Measurements from ENCODE around the gene CENPB. TPM values are rescaled to one million over a fixed set of nuclear protein-coding genes. Genes with fewer than 3 reads are reported as not detected.

The CENPB gene
- total RNA-seq, 2 experiments from 2014 or later = 34.8 to 39.1 TPM

DNA sequence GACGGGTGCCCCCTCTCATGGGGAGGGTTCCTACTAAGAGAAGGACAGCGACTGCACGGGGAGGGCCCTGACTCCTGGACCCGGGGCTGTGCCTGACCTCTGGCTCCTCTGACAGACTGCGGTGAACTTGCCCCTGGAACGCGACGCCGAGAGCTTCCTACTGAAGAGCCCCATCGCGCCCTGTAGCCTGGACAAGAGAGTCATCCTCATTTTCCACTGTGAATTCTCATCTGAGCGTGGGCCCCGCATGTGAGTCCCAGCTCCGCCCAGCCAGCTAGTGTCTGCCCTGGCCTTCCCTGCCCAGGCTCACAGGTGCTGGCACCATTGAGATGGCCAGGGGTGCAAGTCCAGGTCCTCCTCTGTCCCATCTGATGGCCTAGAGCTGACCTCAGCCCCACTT is 16.7 kb upstream of the CENPB start:
- H4K20me1 ChIP-seq (ENCODE audit: insufficient read depth, low read length) = no peaks in the 10 kb centered on the region
- no peak for TF ChIP-seq EZH2phosphoT487 (IDR thresholded peaks at IDR 0.05; ENCODE audit: borderline replicate concordance, low read depth, low read length)
- TF ChIP-seq, protein P1, sequence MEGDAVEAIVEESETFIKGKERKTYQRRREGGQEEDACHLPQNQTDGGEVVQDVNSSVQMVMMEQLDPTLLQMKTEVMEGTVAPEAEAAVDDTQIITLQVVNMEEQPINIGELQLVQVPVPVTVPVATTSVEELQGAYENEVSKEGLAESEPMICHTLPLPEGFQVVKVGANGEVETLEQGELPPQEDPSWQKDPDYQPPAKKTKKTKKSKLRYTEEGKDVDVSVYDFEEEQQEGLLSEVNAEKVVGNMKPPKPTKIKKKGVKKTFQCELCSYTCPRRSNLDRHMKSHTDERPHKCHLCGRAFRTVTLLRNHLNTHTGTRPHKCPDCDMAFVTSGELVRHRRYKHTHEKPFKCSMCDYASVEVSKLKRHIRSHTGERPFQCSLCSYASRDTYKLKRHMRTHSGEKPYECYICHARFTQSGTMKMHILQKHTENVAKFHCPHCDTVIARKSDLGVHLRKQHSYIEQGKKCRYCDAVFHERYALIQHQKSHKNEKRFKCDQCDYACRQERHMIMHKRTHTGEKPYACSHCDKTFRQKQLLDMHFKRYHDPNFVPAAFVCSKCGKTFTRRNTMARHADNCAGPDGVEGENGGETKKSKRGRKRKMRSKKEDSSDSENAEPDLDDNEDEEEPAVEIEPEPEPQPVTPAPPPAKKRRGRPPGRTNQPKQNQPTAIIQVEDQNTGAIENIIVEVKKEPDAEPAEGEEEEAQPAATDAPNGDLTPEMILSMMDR (conservative IDR thresholded peaks at IDR 0.05; ENCODE audit: low read length) = no peak
- H3K9me3 ChIP-seq (ENCODE audit: low read length) = no peaks in the 10 kb centered on the region
- H3K36me3 ChIP-seq (ENCODE audit: insufficient read depth, low read length) = peaks cover 77% of the 10 kb centered on the region
- H3K27ac ChIP-seq (ENCODE audit: low read depth, low read length, poor library complexity, severe bottlenecking) = no peak overlapping the region
- no peak for DNase-seq (ENCODE audit: low spot score)
- no peak overlapping the region for H2AFZ ChIP-seq (ENCODE audit: low read length)
- no peaks in the 10 kb centered on the region for H3K9me2 ChIP-seq (ENCODE audit: insufficient read depth, low read length)
- CTCF ChIA-PET (ENCODE audit: unreplicated experiment) = no interaction called here
- peaks cover 34% of the 10 kb centered on the region for H3K4me1 ChIP-seq (ENCODE audit: insufficient read depth, low read length, poor library complexity, severe bottlenecking)
- BruUV-seq (replicated peaks) = no TSS peak
- H3K4me2 ChIP-seq (ENCODE audit: low read length) = no peak overlapping the region
- H3K4me3 ChIP-seq (ENCODE audit: low read depth, low read length, poor library complexity, severe bottlenecking) = no peak overlapping the region
- intact Hi-C loops (cut with micrococcal nuclease; ENCODE audit: unreplicated experiment) = no loop called here
- POLR2A ChIA-PET = interaction anchor here (2.2 kb wide), 1 partner anchor 18 kb away, joined by 4 read pairs; the partner anchor contains the start of gene AP5S1
- peaks cover 12% of the 10 kb centered on the region for H3K79me2 ChIP-seq (ENCODE audit: insufficient read depth, low read depth, low read length)

DNA sequence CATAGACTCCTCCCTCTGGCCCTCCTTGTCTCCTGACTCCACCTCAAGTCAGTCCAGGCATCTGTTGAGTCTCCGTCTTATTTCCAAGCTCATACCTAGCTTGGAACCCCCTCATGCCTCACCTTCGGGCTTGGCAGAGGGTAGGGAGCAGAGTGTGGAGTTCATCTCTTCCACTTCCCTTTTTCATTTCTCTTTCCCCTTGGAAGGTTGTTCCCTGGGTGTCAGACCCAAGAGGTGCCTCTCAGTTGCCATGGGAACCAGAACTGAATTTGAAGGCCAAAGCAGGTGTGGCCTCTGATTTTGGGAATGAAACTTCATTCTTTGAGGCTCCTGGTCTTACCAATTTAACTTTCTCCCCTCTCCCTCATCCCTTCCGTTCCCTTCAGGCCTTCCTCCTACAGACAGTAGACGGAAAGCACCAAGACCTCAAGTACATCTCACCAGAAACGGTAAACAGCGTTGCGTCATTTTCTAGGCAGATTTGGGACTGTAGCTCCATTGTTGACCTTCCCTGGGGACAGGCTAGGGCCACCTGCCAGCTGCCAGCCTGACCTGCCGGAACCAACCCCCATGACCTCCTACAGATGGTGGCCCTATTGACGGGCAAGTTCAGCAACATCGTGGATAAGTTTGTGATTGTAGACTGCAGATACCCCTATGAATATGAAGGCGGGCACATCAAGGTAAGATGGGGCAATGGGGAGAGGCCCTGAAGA is 16.1 kb upstream of the CENPB start:
- no peaks in the 10 kb centered on the region for H3K9me2 ChIP-seq (ENCODE audit: insufficient read depth, low read length)
- H3K79me2 ChIP-seq (ENCODE audit: insufficient read depth, low read depth, low read length) = peaks cover 18% of the 10 kb centered on the region
- H3K4me2 ChIP-seq (ENCODE audit: low read length) = no peak overlapping the region
- H3K4me1 ChIP-seq (ENCODE audit: insufficient read depth, low read length, poor library complexity, severe bottlenecking) = peaks cover 38% of the 10 kb centered on the region
- peaks cover 82% of the 10 kb centered on the region for H3K36me3 ChIP-seq (ENCODE audit: insufficient read depth, low read length)
- no peaks in the 10 kb centered on the region for H3K9me3 ChIP-seq (ENCODE audit: low read length)
- CTCF ChIA-PET (ENCODE audit: unreplicated experiment) = interaction anchor here (0.6 kb wide), 1 partner anchor 16 kb away, joined by 3 read pairs; no protein-coding TSS in a partner anchor
- no peak overlapping the region for H3K27ac ChIP-seq (ENCODE audit: low read depth, low read length, poor library complexity, severe bottlenecking)
- no peak overlapping the region for H3K4me3 ChIP-seq (ENCODE audit: low read depth, low read length, poor library complexity, severe bottlenecking)
- intact Hi-C loops (cut with micrococcal nuclease; ENCODE audit: unreplicated experiment) = no loop called here
- no peak overlapping the region for H2AFZ ChIP-seq (ENCODE audit: low read length)
- no peak for TF ChIP-seq EZH2phosphoT487 (IDR thresholded peaks at IDR 0.05; ENCODE audit: borderline replicate concordance, low read depth, low read length)
- TF ChIP-seq, protein P1 (conservative IDR thresholded peaks at IDR 0.05; ENCODE audit: low read length) = no peak
- no peak for DNase-seq (ENCODE audit: low spot score)
- POLR2A ChIA-PET = no interaction called here
- H4K20me1 ChIP-seq (ENCODE audit: insufficient read depth, low read length) = no peaks in the 10 kb centered on the region
- no TSS peak for BruUV-seq (replicated peaks)

DNA sequence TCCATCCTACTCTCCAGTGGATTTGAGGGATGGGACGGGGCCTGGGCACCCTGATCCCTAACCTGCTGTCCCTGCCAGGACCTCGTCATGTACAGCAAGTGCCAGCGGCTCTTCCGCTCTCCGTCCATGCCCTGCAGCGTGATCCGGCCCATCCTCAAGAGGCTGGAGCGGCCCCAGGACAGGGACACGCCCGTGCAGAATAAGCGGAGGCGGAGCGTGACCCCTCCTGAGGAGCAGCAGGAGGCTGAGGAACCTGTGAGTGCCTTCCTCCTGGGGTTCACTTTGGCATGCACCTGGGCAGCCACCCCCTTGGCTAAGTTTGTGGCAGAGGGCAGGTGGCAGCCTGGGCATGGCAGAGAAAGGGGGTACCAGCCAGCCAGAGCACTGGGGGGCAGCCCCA is 15.3 kb upstream of the CENPB start:
- H3K9me2 ChIP-seq (ENCODE audit: insufficient read depth, low read length) = no peaks in the 10 kb centered on the region
- H4K20me1 ChIP-seq (ENCODE audit: insufficient read depth, low read length) = no peaks in the 10 kb centered on the region; the same call in 1 of the 2 replicates
- POLR2A ChIA-PET = no interaction called here
- no peak for TF ChIP-seq EZH2phosphoT487 (IDR thresholded peaks at IDR 0.05; ENCODE audit: borderline replicate concordance, low read depth, low read length)
- TF ChIP-seq, protein P1 (conservative IDR thresholded peaks at IDR 0.05; ENCODE audit: low read length) = no peak
- DNase-seq (ENCODE audit: low spot score) = no peak
- H3K4me1 ChIP-seq (ENCODE audit: insufficient read depth, low read length, poor library complexity, severe bottlenecking) = peaks cover 32% of the 10 kb centered on the region
- no peak overlapping the region for H3K4me2 ChIP-seq (ENCODE audit: low read length)
- no peak overlapping the region for H3K27ac ChIP-seq (ENCODE audit: low read depth, low read length, poor library complexity, severe bottlenecking)
- no peak overlapping the region for H3K4me3 ChIP-seq (ENCODE audit: low read depth, low read length, poor library complexity, severe bottlenecking)
- BruUV-seq (replicated peaks) = no TSS peak
- no peak overlapping the region for H2AFZ ChIP-seq (ENCODE audit: low read length)
- no peaks in the 10 kb centered on the region for H3K9me3 ChIP-seq (ENCODE audit: low read length)
- H3K79me2 ChIP-seq (ENCODE audit: insufficient read depth, low read depth, low read length) = peaks cover 27% of the 10 kb centered on the region
- intact Hi-C loops (cut with micrococcal nuclease; ENCODE audit: unreplicated experiment) = no loop called here
- CTCF ChIA-PET (ENCODE audit: unreplicated experiment) = interaction anchor here (0.6 kb wide), 1 partner anchor 17 kb away, joined by 3 read pairs; no protein-coding TSS in a partner anchor
- H3K36me3 ChIP-seq (ENCODE audit: insufficient read depth, low read length) = peaks cover 85% of the 10 kb centered on the region
